Hematopoietic multipotent progenitor cell treated with erythropoietin and hydrocortisone succinate and interleukin-3 and kit ligand, for 6 days (in vitro differentiated cells): Measurements from ENCODE around the gene C1orf159.
A peak's percentile ranks its signal among the peaks of the same experiment; 100 is the strongest.
"Not testable (repeated sequence)": the region's sequence is repeated elsewhere in the genome, so short reads cannot be mapped to it uniquely, and the experiment has no call there.

Experiments used
- DNase-seq: peaks from one replicate; pipeline ENCODE4 v3.0.0-alpha.2; 2015

The C1orf159 gene

DNA sequence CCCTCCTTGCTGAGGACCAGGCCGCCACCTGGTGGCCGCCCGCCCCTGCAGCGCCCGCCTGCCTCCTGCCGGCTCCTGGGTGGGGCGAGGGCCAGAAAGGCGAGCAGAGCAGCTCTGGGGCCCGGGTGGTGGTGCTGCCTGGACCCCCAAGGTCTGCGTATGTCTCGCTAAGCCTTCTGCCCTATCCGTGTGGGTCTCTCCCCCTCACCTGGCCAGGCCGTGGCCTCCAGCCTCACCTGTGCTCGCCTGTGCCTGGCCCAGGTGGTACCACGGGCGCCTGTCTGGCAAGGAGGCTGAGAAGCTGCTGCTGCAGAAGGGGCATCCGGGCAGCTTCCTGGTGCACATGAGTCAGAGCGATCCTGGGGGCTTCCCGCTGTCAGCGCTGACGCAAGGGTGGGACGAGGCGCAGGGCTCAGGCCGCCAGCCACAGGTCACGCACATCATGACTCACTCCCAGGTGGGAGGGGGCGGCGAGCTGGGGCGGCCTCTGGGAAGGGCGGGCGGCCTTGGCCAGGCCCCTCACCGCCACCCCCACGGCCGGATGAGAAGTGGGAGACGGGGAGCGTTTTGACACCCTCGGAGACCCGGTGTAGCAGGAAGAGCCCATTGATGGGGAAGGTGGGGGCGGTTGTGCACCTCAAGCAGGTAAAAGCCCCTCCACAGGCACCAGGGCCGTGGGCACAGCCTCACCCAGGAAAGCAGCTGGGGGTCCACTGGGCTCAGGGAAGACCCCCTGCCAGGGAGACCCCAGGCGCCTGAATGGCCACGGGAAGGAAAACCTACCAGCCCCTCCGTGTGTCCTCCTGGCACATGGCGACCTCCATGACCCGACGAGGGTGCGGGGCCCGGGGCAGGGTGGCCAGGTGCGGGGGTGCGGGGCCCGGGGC, 51.7 kb downstream of the C1orf159 start:
- peak; percentile 77 for DNase-seq

DNA sequence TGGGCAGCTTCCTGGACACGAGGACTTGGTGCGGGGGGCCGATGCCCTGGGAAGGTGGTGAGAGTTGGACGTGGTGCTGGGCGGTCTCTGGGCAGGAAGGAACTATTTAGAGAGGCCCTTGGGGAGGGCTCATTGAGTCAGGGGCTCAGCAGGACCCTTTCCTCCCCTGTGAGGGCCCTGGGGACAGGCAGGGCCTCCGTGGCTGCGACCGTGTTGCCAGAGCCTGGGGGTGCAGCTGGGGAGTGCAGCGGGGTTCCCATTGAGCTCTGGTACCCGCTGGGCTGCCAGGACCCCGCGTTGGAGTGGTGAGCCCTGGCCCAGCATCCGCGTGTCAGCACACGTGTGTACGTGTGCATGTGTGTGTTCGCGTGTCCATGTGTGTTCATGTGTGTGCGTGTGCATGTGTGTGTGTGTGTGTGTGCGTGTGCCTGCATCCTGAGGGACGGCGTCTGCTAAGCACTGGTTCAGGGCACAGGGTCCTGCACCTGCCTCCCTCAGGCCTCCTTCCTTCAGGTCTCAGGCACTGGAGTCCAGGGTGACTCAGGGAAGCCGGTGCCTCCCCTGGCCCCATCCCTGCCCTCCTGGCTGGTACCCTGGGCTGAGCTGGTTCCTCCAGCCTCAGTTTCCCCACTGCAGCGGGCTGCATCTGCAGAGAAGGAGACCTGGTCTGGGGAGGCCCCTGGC, 52.5 kb downstream of the C1orf159 start:
- no peak for DNase-seq

DNA sequence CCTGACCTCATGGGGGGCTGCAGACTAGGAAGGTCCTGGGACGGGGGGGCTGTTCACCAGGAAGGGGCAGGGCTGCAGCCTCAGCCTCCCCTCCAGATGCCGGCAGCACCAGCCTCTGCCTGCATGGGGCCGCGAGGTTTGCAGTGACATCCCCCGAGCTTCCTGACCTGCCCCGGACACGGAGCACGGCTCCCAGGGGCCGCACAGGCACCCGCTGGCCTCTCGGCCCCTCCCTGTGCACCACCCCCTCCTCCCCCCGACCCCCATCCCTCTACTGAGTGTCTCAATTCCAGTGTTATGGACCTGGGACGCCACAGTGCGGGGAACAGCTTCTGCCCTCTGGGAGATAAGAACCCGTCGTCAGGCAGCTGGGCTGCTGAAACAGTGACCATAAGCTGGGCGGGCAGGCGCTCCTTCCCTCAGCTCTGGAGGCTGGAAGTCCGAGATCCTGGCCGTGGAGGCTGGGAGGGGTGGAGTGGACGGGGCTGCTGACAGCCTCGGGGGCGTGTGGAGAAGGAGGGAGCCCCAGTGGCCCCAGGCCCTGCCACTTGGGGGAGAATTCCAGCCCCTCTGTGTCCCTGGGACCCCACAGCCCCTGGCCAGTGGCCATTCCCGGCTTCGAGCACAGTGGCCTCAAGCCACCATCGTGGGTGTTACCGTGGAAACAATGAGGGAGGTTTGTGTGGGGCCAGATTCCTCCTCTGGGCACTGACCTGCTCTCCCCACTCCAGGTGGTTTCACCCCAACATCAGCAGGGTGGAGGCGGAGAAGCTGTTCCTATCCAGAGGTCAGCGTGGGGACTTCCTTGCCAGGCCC, 53.3 kb downstream of the C1orf159 start:
- peak; percentile 32 for DNase-seq

DNA sequence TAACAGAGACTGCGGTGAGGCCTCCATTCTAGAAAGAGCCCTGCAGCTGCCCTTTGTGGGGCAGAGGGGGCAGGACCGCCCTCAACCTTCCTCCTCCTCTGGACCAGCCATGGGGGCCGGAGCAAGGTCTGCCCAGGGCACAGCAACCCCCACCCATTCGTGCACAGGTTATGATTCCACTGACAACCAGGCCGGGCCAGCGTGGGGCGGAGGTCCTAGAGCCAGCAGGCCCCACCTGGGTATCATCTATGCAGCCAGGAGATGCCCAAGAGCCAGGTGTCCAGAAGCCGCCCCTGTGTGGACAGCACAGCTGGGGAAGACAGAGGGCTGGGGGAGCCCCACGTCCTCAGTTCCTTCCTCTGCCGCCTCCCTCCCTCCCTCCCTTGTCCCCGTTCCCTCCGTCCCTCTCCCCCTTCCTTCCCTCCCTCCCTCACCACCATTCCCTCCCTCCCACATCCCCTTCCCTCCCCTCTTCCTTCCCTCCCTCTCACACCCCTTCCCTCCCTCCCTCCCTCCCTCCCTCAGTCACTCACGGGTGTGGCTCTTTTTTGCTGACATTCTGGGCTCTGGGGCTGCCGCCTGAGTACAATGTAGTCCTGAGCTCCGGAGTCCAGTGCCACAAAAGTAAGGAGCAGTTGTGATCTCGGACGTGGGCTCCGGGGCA, 54.1 kb downstream of the C1orf159 start:
- DNase-seq, result peak; percentile 53

DNA sequence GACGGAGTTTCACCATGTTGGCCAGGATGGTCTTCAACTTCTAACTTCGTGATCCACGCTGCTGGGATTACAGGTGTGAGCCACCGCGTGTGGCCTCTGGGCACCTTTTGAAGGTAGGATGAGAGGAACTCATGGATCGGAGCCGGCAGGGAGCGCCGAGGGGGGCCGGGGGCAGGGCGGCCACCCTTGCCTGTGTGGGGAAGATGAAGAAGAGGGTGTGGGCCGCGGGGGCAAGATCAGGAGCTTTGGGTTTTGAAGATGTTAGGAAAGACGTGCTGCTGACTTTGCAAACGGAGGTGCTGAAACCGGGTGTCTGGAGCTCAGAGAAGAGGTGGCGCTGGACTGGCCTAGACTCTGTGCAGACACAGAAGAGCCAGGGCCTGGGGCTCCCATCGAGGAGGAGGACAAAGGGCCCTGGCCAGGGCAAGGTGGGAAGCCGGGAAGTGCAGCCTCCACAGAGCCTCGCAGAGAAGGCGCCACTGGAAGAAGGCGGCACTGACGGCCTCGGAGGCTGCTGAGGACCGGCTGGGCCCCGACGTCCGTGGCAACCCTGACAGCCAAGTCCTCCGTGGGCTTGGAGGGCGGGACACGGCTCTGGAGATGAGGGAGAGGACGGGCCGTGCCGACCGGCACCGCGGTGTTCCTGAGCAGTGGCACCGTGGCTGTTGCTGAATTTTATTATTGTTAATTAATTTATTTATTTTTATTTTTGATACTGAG, 55.4 kb downstream of the C1orf159 start:
- DNase-seq, result no peak

DNA sequence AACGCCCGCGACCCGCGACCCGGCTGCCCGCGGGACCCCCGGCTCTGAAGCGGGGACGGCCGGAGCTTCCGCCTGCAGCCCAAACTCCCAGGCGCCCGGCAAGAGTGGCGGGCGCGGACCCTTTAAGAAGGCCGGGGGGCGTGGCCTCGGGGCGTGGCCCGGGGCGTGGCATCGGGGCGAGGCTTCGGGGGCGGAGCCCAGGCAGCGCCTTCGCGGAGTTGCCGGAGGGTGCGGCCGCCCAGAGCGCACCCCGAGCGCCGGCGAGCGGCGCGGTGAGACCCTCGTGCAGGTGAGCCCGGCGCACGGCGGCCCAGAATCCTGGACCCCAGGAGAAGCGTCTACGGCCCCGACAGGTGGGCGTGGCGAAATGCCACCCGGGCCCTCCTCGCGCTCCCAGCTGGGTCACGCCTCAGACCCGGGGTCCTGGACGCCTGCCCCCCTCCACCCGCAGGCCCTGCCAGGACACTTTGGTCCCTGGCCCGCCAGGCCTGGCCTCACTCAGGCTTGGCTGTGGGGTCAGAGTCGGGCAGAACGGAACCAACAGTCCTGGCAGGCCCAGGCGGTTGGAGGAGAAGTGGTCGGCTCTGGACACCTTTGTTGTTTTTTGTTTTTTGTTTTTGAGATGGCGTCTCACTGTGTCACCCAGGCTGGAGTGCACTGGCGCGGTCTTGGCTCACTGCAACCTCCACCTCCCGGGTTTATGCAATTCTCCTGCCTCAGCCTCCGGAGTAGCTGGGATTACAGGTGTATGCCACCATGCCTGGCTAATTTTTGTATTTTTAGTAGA, 56.2 kb downstream of the C1orf159 start:
- DNase-seq, result peak; percentile 90

DNA sequence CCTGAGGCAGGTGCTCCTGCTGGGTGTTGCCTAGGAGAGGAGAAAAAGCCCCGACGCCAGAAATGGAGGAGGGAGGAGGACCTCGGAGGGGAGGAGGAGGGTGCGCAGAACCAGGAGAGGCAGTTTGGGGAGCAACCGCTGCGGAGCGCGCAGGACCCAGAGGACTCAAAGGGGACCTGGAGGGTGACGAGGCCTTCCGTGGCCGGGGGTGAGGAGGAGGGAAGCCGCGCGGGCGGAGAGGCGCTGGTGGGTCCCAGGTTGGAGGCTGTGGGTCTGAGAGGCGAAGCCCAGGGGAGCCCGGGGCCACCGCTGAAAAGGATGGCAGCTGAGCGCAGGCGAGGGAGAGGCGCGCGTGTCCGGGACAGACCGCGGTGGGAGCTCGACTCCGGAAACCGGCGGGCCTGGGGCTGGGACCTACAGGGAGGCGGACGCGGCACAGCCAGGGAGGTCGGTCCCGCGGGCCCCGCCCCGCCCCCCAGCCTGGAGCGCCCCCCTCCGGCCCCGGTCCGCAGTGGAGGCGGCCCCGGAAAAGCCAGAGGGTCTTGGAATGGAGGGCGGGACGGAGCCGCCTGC, 56.9 kb downstream of the C1orf159 start:
- no peak for DNase-seq

DNA sequence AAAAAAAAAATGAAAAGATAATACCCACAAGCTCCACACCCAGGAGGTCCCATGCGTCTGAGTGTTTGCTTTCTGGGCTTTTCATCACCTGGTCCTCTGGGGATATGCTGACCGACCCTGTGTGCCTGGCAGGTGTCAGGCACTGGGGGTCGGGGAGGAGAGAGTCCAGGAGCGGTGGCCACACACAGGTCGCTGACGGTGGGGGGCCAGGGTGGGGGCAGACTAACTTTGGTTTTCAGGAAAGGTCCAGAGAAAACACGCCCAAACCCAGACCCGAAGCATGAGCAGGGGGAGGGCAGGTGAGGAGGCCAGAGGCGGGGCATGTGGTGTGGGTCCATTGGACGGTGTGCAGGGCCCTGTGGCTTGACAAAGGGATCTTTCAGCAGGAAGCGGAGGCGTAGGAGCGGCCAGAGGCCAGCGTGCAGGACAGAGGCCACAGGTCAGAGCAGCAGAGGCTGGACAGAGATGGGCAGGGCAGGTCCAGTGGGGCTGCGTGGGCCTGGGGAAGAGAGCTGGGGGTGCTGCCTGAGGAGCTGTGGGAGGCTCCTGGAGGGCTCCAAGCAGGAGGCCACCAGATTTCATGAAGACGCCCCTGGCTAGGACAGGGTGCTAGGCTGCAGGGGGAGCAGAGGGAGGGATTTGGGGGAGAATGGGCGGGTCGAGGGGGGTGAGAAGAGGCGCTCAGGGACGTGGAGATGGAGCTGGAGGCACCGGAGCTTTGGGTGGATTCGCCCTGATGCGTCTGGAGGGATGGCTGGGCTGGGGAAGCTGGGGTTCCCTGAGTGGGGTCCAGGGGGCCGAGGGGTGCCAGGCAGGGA, 57.6 kb downstream of the C1orf159 start:
- DNase-seq, result no peak

DNA sequence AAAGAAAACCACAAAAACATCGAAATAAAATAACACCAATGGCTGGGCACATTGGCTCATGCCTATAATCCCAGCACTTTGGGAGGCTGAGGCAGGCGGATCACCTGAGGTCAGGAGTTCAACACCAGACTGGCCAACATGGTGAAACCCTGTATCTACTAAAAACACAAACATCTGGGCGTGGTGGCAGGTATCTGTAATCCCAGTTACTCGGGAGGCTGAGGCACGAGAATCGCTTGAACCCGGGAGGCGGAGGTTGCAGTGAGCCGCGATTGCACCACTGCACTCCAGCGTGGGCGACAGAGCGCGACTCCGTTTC, 58.2 kb downstream of the C1orf159 start:
- DNase-seq, result not testable (repeated sequence)

DNA sequence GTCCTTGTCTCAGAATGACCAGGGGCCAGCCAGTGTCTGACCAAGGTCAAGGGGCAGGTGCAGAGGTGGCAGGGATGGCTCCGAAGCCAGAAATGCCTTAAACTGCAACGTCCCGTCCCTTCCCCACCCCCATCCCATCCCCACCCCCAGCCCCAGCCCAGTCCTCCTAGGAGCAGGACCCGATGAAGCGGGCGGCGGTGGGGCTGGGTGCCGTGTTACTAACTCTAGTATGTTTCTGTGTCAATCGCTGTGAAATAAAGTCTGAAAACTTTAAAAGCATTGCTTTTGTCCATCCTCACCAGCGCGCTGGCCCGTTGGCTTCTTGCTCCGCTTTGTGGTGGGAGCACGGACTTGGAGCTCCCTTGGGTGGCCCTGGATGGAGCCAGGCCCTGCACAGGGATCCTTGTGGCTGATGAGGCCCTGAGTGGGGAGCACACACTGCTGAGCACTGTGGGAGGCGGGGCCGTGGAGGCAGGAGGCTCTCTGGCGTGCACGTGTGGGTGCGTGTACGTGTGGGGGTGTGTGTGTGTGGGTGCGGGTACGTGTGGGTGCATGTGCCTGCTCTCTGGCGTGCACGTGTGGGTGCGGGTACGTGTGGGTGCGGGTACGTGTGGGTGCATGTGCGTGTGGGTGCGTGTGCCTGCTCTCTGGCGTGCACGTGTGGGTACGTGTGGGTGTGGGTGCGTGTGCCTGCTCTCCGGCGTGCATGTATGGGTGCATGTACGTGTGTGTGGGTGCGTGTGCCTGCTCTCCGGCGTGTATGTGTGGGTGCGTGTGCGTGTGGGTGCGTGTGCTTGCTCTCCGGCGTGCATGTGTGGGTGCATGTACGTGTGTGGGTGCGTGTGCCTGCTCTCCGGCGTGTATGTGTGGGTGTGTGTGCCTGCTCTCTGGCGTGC, 59.8 kb downstream of the C1orf159 start:
- DNase-seq, result no peak

DNA sequence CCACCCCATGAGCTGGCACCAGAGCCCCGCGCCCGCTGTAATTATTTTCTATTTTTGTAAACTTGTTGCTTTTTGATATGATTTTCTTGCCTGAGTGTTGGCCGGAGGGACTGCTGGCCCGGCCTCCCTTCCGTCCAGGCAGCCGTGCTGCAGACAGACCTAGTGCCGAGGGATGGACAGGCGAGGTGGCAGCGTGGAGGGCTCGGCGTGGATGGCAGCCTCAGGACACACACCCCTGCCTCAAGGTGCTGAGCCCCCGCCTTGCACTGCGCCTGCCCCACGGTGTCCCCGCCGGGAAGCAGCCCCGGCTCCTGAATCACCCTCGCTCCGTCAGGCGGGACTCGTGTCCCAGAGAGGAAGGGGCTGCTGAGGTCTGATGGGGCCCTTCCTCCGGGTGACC, 60.9 kb downstream of the C1orf159 start:
- DNase-seq, result no peak

DNA sequence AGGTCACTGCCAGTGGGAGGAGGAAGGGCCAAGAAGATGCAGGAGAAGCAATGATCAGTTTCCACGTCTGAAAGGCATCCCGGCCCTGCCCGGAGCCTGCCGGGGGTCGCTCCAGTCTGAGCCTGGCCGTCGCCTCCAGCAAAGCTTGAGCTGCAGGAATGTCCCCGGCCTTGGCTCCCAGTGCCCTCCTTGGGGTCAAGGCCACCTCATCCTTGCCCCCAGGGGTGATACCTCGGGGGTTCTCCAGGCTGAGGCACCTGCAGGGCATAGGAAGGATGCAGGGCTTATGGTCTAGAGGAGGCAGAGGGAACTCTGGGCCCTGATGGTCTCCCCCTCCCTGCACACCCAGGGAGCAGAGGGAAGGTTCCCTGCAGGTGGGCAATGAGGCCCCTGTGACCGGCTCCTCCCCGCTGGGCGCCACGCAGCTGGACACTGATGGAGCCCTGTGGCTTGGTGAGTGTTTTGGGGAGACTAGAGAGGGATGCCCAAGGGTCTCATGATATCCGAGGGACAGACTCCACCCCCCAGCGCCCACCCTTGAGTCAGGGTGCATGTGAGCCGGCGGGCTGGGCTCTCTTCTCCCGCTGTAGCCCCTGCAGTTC, 61.7 kb downstream of the C1orf159 start:
- no peak for DNase-seq

DNA sequence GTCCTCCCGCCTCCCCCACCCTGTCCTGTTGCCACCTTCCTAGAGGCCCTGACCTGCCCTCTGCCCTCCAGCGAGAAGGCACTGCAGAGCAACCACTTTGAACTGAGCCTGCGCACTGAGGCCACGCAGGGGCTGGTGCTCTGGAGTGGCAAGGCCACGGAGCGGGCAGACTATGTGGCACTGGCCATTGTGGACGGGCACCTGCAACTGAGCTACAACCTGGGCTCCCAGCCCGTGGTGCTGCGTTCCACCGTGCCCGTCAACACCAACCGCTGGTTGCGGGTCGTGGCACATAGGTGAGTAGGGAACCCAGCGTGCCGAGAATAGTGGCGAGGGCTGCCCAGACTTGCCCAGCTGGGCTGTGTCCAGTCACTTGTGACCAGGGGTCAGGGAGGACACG, 62.2 kb downstream of the C1orf159 start:
- DNase-seq, result no peak

DNA sequence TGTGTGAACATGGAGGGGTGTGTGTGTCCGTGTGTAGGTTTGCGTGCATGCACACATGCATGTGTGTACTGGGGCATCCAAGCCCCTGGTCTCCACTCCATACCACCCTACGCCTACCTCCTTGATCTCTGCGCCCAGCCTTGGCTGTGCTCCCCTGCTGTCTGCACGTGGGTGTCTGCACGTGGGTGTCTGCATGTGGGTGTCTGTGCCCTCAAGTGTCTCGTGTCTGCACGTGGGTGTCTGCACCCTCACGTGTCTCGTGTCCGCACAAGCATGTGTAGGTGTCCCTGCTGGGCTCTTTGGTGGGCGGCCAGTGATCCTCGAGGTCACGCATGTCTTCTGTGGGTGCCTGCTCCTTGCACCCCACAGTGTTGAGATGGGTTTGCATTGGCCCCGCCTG, 62.9 kb downstream of the C1orf159 start:
- no peak for DNase-seq

DNA sequence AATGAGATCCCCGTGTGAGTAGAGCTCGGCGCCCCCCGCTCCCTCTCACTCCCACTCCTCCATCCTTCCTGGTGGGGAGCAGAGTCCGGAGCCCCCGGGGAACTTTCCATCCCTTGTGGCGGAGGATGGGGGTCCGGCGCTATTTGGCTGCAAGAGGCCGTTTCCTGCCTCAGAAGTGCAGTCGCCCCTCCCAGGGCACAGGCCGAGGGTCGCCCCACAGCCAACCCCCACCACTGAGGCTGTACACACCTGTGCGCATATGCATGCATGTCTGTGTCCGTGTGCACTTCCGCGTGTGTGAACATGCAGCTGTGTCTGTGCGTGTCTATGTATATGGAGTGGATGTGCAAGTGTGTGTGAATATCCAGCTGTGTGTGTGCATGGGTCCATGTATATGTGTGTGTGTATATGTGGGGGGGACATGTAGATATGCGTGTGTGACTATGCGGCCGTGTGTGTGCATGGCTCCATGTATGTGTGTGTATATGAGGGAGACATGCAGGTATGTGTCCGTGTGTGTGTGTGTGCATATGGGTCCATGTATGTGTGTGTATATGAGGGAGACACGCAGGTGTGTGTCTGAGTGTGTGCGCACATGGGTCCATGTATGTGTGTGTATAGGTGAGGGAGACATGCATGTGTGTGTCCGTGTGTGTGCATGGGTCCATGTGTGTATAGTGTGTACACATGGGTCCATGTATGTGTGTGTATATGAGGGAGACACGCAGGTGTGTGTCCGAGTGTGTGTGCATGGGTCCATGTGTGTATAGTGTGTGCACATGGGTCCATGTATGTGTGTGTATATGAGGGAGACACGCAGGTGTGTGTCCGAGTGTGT, 63.7 kb downstream of the C1orf159 start:
- DNase-seq, result no peak

DNA sequence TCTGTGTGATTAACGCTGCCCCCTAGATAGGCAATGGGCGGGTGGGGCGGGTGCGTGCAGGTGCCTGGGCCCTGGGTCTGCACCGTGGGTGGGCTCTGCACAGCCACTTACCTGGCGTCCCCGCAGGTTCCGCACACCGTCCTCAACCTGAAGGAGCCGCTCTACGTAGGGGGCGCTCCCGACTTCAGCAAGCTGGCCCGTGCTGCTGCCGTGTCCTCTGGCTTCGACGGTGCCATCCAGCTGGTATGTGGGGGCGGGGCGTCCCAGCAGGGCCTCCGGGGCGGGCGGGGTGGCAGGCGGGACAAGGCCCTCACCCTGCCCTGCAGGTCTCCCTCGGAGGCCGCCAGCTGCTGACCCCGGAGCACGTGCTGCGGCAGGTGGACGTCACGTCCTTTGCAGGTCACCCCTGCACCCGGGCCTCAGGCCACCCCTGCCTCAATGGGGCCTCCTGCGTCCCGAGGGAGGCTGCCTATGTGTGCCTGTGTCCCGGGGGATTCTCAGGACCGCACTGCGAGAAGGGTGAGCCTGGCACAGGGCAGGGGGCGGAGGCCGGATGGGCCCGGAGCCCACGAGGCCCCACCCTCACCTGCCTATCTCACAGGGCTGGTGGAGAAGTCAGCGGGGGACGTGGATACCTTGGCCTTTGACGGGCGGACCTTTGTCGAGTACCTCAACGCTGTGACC, 64.6 kb downstream of the C1orf159 start:
- no peak for DNase-seq

DNA sequence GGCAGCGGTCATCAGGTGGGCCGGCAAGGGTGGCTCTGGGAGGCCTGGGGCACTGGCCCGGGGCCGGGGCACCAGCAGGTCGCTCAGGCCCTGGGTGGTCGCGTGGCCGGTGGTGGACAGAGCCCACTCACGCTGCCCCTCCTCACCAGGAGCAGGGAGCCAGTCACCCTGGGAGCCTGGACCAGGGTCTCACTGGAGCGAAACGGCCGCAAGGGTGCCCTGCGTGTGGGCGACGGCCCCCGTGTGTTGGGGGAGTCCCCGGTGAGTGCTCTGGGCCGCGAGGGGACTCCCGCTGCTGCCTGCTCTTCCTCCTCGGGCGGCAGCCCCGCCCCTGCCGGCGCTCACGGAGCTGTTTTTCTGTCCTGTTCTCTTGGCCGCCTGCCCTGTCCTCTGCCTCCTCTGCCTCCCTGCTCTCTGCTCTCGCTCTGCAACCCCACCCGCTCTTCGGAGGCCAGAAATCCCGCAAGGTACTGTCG, 65.3 kb downstream of the C1orf159 start:
- DNase-seq, result no peak
